Kasumi-1 (cell line): ENCODE results near the gene SHD.
"Not testable (repeated sequence)": the region's sequence is repeated elsewhere in the genome, so short reads cannot be mapped to it uniquely, and the experiment has no call there.

Source experiments
- DNase-seq, 2 experiments: peaks; one replicate each; lab custom pipeline; 2025; lab: John Stamatoyannopoulos, UW

SHD gene

GRCh38 chr19:4267101-4267900 lies 11.8 kb upstream of the SHD start:
- peak; percentile 77 to 80 for DNase-seq

GRCh38 chr19:4267901-4268815 lies 10.9 kb upstream of the SHD start:
- DNase-seq = no peak

DNA sequence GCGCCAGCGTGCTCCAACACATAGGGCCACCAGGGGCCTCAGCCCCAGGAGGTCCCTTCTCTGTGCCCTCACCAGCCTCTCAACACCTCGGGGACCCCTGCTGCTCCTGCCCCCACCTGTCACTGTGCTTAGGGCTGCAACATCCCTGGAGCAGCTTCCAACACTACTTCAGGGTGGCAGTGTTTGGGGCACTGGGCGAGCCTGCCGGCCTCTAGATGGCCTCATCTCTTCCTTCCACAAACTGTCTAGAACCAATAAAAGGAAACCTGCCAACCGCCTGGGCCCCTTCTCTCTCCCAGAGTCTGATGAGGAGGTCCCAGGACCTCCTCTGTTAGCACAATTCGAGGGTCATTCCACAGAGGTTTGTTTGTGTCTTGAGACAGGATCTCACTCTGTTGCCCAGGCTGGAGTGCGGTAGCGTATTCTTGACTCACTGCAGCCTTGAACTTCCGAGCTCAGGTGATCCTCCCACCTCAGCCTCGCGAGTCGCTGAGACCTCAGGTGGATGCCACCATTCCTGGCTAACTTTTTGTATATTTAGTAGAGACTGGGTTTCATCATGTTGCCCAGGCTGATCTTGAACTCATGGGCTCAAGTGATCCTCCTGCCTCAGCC lies 10.1 kb upstream of the SHD start:
- peak in 1 of 2 experiments; percentile 30 for DNase-seq

GRCh38 chr19:4272894-4273293 lies 6.2 kb upstream of the SHD start:
- DNase-seq = no peak

- DNase-seq = not testable (repeated sequence)
Observed at GRCh38 chr19:4274321-4274686, 4.8 kb upstream of the SHD start.

GRCh38 chr19:4277191-4277696 lies 1.8 kb upstream of the SHD start:
- no peak for DNase-seq

DNA sequence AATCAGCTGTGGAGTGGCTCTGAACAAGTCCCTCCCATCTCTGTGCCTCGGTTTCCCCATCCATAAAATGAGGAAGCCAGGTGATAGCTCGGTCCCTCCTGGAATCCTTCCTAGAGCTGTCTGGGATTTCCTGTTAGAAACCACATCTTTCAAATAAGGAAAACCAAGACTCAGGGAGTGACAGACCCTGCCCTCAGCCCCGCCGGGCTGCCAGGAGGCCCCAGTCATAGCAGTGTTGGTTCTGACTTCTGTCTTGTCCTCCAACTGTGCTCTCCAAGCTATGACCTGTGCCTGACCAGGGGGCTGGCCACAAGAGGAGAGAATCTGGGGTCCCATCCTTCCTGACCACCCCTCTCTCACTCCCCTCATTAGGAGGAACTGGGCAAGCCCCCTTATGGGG lies 1.1 kb upstream of the SHD start:
- DNase-seq = no peak

DNA sequence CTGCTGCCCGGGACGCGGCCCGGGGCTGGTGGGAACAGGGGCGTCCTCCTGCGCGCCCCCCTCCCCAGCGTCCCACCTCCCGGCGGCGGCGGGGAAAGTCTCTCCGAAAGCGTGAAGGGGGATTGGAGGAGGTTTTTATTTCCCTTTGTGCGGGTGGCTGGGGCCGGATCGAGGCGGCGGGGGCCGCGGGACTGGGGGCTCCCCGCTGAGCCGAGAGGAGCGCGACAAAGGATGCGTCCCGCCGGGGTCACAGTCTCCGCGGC lies 132 bp downstream of the SHD start:
- no peak for DNase-seq

GRCh38 chr19:4279530-4280422 lies 710 bp downstream of the SHD start:
- DNase-seq = peak in 1 of 2 experiments; percentile 30

DNA sequence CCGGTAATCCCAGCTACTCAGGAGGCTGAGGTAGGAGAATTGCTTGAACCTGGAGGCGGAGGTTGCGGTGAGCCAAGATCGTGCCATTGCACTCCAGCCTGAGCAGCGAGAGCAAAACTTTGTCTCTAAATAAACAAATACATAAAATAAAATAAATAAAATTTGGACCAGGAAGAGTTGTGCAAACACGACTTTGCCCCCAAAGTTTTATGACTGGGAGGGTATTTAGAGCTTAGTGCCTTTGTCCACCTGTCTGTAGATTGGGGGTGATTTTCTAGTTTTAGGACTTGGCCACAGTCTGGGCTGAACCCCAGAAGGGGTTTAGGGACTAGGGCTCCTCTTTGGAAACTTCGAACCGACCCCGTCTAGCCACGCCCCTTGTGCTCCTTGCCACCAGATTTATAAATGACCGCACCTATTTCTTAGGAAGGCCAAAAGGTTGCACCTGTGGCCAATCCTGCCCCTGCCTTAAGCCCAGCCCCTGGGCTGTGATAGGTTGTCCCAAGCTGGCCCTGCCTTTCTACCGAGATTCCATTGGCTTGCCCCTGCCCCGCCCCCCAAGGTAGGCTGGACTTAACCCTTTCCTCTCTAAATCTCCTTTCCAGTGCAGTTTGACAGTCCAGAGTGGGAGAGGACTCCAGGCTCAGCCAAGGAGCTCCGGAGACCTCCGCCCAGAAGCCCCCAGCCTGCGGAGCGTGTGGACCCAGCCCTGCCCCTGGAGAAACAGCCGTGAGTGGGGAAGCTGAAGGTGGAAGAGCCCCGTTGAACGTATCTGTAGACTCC lies 5.3 kb downstream of the SHD start:
- DNase-seq = no peak

- DNase-seq = no peak
Observed at GRCh38 chr19:4284974-4285373, 5.9 kb downstream of the SHD start.

DNA sequence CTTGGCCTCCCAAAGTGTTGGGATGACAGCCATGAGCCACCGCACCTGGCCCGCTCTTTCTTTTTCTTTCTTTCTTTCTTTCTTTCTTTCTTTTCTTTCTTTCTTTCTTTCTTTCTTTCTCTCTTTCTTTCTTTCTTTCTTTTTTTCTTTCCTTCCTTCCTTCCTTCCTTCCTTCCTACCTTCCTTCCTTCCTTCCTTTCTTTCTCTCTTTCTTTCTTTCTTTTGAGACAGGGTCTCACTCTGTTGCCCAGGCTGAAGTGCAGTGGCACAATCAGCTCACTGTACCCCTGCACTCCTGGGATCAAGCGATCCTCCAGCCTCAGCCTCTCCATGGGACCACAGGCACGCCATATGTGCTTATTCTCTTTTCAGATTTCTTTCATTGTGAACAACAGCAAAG lies 7.1 kb downstream of the SHD start:
- not testable (repeated sequence) for DNase-seq

DNA sequence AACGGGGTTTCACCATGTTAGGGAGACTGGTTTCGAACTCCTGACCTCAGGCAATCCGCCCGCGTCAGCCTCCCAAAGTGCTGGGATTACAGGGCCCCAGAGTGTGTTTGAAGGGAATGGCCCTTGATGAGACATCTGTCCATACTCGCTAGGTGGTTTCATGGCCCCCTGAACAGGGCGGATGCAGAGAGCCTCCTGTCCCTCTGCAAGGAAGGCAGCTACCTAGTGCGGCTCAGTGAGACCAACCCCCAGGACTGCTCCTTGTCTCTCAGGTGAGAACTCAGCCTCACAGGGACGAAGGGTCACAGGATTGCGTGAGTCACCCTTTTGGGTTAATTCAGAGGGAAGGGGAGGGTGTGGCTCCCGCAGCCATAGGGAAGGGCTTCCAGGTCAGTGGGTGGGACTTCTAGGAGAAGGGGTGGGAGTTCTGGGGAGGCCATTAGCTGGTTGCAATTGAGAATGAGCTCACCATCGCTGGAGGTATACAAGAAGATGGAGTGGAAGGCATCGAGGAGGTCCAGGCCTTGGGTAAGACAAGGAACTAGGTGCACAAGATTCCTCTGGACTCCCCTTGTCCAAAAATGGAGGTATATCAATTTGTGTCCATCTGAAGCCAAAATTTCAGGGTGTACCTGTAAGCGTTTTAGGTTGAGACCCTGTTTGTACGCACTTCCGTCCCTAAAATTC lies 9.2 kb downstream of the SHD start:
- no peak for DNase-seq

DNA sequence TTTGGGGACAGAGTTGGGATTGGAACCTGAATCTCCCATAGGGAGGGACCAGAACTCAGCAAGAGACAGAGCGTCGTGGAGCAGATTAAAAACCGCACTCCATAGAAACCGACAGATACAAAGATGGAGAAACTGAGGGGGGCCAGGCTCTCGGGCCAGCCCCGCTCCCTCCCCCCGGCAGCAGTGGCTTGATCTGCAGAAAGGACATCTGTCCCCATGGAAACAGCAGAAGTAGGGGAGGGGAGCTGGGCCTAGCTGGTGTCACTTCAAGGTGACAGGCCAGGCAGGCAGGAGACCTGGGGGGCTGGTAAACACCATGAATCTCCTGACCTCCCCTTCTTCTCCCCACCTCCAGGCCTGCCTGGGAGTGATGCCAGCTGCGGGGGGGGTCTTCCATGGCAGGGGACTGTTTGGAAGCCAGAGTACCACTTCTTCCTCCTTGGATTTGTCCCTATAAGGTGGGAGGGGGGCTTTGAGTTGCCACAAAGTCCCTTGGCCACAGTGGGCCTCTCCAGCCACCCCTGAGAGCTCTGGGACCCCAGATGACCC lies 12.2 kb downstream of the SHD start:
- no peak for DNase-seq

DNA sequence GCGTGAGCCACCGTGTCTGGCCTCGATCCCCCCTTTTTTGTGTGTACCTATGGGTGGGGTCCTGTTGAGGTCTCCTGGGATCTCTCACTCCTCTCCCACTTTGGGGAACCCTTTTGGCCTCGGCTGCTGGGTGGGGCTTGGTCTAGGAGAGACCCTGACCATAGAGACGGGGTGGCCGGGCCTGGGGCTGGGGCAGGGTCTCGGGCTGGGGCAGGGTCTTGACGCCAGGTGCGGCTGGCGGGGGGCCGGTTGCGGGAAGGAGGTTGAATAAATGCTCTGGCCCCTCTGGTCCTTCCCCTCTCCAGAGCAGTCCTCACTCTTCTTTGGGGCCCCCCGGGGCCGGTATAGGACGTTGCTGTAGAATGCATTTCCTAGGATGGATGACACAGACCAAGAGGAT lies 13.4 kb downstream of the SHD start:
- DNase-seq = no peak

GRCh38 chr19:4294389-4294788 lies 15.3 kb downstream of the SHD start:
- no peak for DNase-seq

DNA sequence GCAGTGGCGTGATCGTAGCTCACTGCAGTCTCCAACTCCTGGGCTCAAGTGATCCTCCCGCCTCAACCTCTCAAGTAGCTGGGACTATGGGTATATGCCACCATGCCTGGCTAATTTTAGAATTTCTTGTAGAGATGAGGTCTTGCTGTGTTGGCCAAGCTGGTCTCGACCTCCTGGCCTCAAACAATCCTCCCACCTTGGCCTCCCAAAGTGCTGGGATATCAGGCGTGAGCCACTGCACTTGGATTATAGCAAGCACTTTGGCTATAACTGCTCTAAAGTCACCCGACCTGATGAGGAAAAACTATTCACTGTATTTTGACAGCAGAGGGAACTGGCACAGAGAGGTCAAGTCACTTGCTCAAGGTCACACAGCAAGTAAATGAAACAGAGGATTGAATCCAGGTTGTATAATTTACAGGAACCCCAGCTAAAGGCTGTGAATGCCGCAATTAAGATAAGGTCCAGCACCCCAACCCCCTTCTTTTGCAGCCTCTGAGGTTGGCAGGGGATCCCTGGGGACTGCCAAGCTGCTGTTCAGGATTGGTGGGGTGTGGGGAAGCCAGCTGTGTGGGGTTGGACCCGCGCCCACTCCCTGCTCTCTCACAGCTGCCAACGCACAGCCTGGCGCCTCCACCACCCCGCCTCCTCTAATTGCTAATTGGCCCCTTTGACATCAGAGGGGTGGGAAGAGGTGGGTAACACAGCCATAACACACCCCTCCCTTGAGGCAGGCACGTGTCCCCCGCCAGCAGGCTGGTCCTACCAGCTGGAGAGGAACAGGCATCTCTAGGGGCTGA lies 17.1 kb downstream of the SHD start:
- DNase-seq = no peak

DNA sequence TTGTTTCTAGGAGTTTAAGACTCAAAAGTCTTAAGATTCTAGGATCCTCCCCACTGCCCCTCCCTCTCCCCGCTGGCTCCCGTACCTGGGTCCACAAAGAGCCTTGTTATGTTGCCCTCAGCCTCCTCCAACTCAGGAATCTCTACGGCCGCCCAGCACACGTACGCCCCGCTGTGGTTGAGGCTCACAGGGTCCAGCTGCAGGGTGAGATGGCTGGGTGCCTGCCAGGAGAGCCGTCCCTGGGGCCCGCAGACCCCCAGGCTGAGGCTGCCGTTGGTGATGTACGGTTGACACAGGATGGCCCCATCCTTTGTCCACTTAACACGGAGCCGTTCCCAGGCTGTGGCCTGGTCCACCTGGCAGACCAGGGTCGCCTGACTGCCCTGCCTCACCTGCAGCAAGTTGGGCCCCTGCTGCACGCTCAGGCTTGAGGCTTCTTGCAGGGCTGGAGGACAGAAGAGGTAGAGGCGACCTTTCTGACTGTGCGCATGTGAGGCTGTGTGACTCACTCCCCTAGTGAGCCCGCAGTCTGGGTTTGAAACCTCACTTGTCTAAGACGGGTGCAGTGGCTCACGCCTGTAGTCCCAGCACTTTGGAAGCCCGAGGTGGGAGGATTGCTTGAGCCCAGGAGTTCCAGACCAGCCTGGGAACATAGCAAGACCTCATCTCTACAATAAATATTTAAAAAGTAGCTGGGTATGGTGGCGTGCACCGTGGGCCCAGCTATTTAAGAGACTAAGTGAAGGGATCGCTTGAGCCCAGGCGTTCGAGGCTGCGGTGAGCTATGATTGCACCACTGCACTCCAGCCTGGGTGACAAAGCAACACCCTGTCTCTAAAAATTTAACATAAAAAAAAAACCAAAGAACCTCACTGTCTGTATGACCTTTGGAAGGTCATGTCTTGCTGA lies 19.1 kb downstream of the SHD start:
- no peak for DNase-seq
